ENCODE results near the gene MRI1.

Gene MRI1

GRCh38 chr19:13764101-13764807 lies at the start of gene MRI1:
TSS of gene MRI1 (plus strand) at chr19:13764522. CDS start at chr19:13764589, 67 bp downstream.
- Histone ChIP-seq H3K36me3 (ENCODE audit: control insufficient read depth, insufficient read depth, low read length) (no peaks in the 10 kb centered on the region), H3K9ac (no peak within 1 kb of the TSS), H3K27me3 (ENCODE audit: control insufficient read depth, insufficient read depth, low read length) (no peaks in the 10 kb centered on the region), H3K27ac (peak within 1 kb of the TSS; percentile 73), H3K4me2 (ENCODE audit: low read length) (peak within 1 kb of the TSS; percentile 82), H3K4me3 (ENCODE audit: low read depth, low read length) (peak within 1 kb of the TSS; percentile 63), H3K9me3 (ENCODE audit: control insufficient read depth, low read length) (no peaks in the 10 kb centered on the region), H3K79me2 (no peaks in the 10 kb centered on the region), H2AFZ (peak within 1 kb of the TSS; percentile 80), H3K4me1 (peaks cover 9% of the 10 kb centered on the region)
- no peak for TF ChIP-seq CTCF (IDR thresholded peaks at IDR 0.05)

- no peak overlapping the region for H3K4me3 ChIP-seq (ENCODE audit: low read depth, low read length)
- no peak for TF ChIP-seq CTCF (IDR thresholded peaks at IDR 0.05)
- no peaks in the 10 kb centered on the region for H3K36me3 ChIP-seq (ENCODE audit: control insufficient read depth, insufficient read depth, low read length)
- no peaks in the 10 kb centered on the region for H3K27me3 ChIP-seq (ENCODE audit: control insufficient read depth, insufficient read depth, low read length)
- no peak overlapping the region for H3K9ac ChIP-seq
- no peak overlapping the region for H2AFZ ChIP-seq
- H3K79me2 ChIP-seq, result no peaks in the 10 kb centered on the region
- H3K27ac ChIP-seq, result no peak overlapping the region
- no peaks in the 10 kb centered on the region for H3K9me3 ChIP-seq (ENCODE audit: control insufficient read depth, low read length)
- H3K4me2 ChIP-seq (ENCODE audit: low read length), result no peak overlapping the region
- H3K4me1 ChIP-seq, result no peaks in the 10 kb centered on the region
Measured at GRCh38 chr19:13717194-13717643, 47.1 kb upstream of the MRI1 start.

GRCh38 chr19:13718733-13719132 lies 45.6 kb upstream of the MRI1 start:
- Histone ChIP-seq H3K27me3 (ENCODE audit: control insufficient read depth, insufficient read depth, low read length) (no peaks in the 10 kb centered on the region), H3K9me3 (ENCODE audit: control insufficient read depth, low read length) (no peaks in the 10 kb centered on the region), H3K4me3 (ENCODE audit: low read depth, low read length) (no peak overlapping the region), H2AFZ (no peak overlapping the region), H3K79me2 (no peaks in the 10 kb centered on the region), H3K9ac (no peak overlapping the region), H3K4me2 (ENCODE audit: low read length) (no peak overlapping the region), H3K4me1 (no peaks in the 10 kb centered on the region), H3K36me3 (ENCODE audit: control insufficient read depth, insufficient read depth, low read length) (no peaks in the 10 kb centered on the region), H3K27ac (no peak overlapping the region)
- TF ChIP-seq CTCF (IDR thresholded peaks at IDR 0.05), result no peak

GRCh38 chr19:13722146-13722545 lies 42.2 kb upstream of the MRI1 start:
- no peak overlapping the region for H3K27ac ChIP-seq
- H3K4me3 ChIP-seq (ENCODE audit: low read depth, low read length), result no peak overlapping the region
- no peak overlapping the region for H2AFZ ChIP-seq
- H3K79me2 ChIP-seq, result no peaks in the 10 kb centered on the region
- H3K4me2 ChIP-seq (ENCODE audit: low read length), result no peak overlapping the region
- no peaks in the 10 kb centered on the region for H3K36me3 ChIP-seq (ENCODE audit: control insufficient read depth, insufficient read depth, low read length)
- no peaks in the 10 kb centered on the region for H3K9me3 ChIP-seq (ENCODE audit: control insufficient read depth, low read length)
- no peaks in the 10 kb centered on the region for H3K4me1 ChIP-seq
- no peak overlapping the region for H3K9ac ChIP-seq
- H3K27me3 ChIP-seq (ENCODE audit: control insufficient read depth, insufficient read depth, low read length), result no peaks in the 10 kb centered on the region
- TF ChIP-seq CTCF (IDR thresholded peaks at IDR 0.05), result no peak

- Histone ChIP-seq H3K36me3 (ENCODE audit: control insufficient read depth, insufficient read depth, low read length) (no peaks in the 10 kb centered on the region), H3K9ac (no peak overlapping the region), H3K4me1 (no peaks in the 10 kb centered on the region), H3K9me3 (ENCODE audit: control insufficient read depth, low read length) (no peaks in the 10 kb centered on the region), H2AFZ (no peak overlapping the region), H3K4me3 (ENCODE audit: low read depth, low read length) (no peak overlapping the region), H3K4me2 (ENCODE audit: low read length) (no peak overlapping the region), H3K27me3 (ENCODE audit: control insufficient read depth, insufficient read depth, low read length) (no peaks in the 10 kb centered on the region), H3K79me2 (no peaks in the 10 kb centered on the region), H3K27ac (no peak overlapping the region)
- TF ChIP-seq CTCF (IDR thresholded peaks at IDR 0.05), result no peak
Measured at GRCh38 chr19:13723206-13723605, 41.1 kb upstream of the MRI1 start.
